K562 (cell line): ENCODE data around the gene CRYBA4. TPM values are rescaled to one million over a fixed set of nuclear protein-coding genes. Genes with fewer than 3 reads are reported as not detected.

Source experiments
- ATAC-seq: fragments of 200-7000 bp; cut with Tn5 transposase; 3 replicates; pipeline ENCODE4 v1.9.1; 2020; ENCODE audit warnings: moderate library complexity
- BruUV-seq: library from RNA; stranded (reverse); fragments of 400-500 nt; replicated peaks from 2 replicates; lab custom pipeline; 2021; lab: Mats Ljungman, UMichigan
- CTCF ChIA-PET: fragments of 300-600 bp; formaldehyde crosslinking; extraction: SDS; loops from one replicate; lab custom pipeline; 2021; ENCODE audit warnings: low intra/inter-chr PET ratio; lab: Yijun Ruan, JAX
- POLR2A ChIA-PET: fragments of 300-600, 350-650 bp; sonication (Branson Sonifier 250); formaldehyde crosslinking; extraction: SDS; loops from one replicate; lab custom pipeline; 2021; ENCODE audit warnings: antibody characterized with exemption, inconsistent platforms; lab: Yijun Ruan, JAX
- DNase-seq, 4 experiments: peaks; one replicate each; pipeline versions ENCODE4 v3.0.0 to v3.0.0-alpha.2; 2011 to 2018; ENCODE audit warnings: low spot score in 3 of 4, mixed read lengths in 3 of 4; ENCODE audit errors: extremely low read depth in 1 of 4
- FAIRE-seq: peaks from 2 replicates; lab custom pipeline; 2011; peaks lifted over from hg19 to GRCh38; lab: Jason Lieb, UNC
- H2AFZ ChIP-seq: 2 replicates; pipeline ENCODE4 v1.6.0; 2011; ENCODE audit warnings: low read depth, low read length, control low read depth, inconsistent platforms
- H3K27ac ChIP-seq: fragments of 200-600 bp; 3 replicates; pipeline ENCODE4 v1.8.0; 2011; ENCODE audit warnings: low read depth, mild to moderate bottlenecking, control low read depth, inconsistent platforms, low read length, moderate library complexity, mixed read lengths; ENCODE audit errors: extremely low read depth
- H3K27me3 ChIP-seq, 2 experiments: fragments of 300-600 bp in 1 of 2; 2 replicates in 1 of 2; 3 replicates in 1 of 2; pipeline versions ENCODE4 v1.6.0 to v1.8.0; 2011; ENCODE audit warnings: inconsistent platforms in 2 of 2, low read length in 2 of 2, mild to moderate bottlenecking in 1 of 2, mixed read lengths in 1 of 2, moderate library complexity in 1 of 2; ENCODE audit not compliant: control insufficient read depth in 2 of 2, insufficient read depth in 2 of 2
- H3K36me3 ChIP-seq: fragments of 300-600 bp; 3 replicates; pipeline ENCODE4 v1.8.0; 2011; ENCODE audit warnings: mild to moderate bottlenecking, low read length, inconsistent platforms; ENCODE audit not compliant: control insufficient read depth, insufficient read depth
- H3K4me1 ChIP-seq, 2 experiments: fragments of 200-600 bp in 1 of 2; replicated peaks in 1 of 2; 2 replicates in 1 of 2; 3 replicates in 1 of 2; pipeline versions ENCODE4 v1.5.1 to v1.8.0; 2011; ENCODE audit warnings: inconsistent platforms in 2 of 2, low read length in 2 of 2, mild to moderate bottlenecking in 1 of 2, mixed read lengths in 1 of 2, moderate library complexity in 1 of 2; ENCODE audit not compliant: control insufficient read depth in 2 of 2, insufficient read depth in 2 of 2
- H3K4me2 ChIP-seq: 2 replicates; pipeline ENCODE4 v1.6.1; 2011; ENCODE audit warnings: low read length, control low read depth, inconsistent platforms, mixed read lengths; ENCODE audit not compliant: insufficient read depth
- H3K4me3 ChIP-seq: fragments of 200-600 bp; sonication (generic), shearing (Covaris generic); 2 replicates; pipeline ENCODE4 v1.5.1; 2016; ENCODE audit warnings: control low read depth, inconsistent platforms
- H3K79me2 ChIP-seq: fragments of 200-600 bp; 3 replicates; pipeline ENCODE4 v1.8.0; 2011; ENCODE audit warnings: low read length, inconsistent platforms; ENCODE audit not compliant: control insufficient read depth, insufficient read depth
- H3K9ac ChIP-seq, 2 experiments: 2 replicates each; pipeline versions ENCODE4 v1.6.0 to v1.6.1; 2011; ENCODE audit warnings: low read depth in 2 of 2, low read length in 2 of 2, control low read depth in 1 of 2, inconsistent platforms in 1 of 2, mild to moderate bottlenecking in 1 of 2, mixed read lengths in 1 of 2; ENCODE audit not compliant: insufficient read depth in 1 of 2
- H3K9me1 ChIP-seq: one replicate; pipeline ENCODE4 v1.6.0; 2011; ENCODE audit warnings: inconsistent platforms, mild to moderate bottlenecking, low read length, moderate library complexity; ENCODE audit not compliant: control insufficient read depth, insufficient read depth
- H3K9me3 ChIP-seq: replicated peaks from 2 replicates; pipeline ENCODE4 v1.5.1; 2011; ENCODE audit warnings: low read depth, low read length, inconsistent platforms; ENCODE audit not compliant: control insufficient read depth, insufficient read depth
- H4K20me1 ChIP-seq: replicated peaks from 2 replicates; pipeline ENCODE4 v1.6.1; 2011; ENCODE audit warnings: low read length, inconsistent platforms, mixed read lengths; ENCODE audit not compliant: control insufficient read depth, insufficient read depth
- JUND ChIP-seq, 2 experiments: IDR thresholded peaks; 2 replicates in 1 of 2; 3 replicates in 1 of 2; pipeline ENCODE4 v1.6.1; 2011; ENCODE audit warnings: borderline replicate concordance in 2 of 2, low read depth in 2 of 2, low read length in 2 of 2, improper control_type of control experiment in 1 of 2, missing biosample characterization in 1 of 2, missing genetic modification characterization in 1 of 2, missing genetic modification reagents in 1 of 2
- NKRF ChIP-seq: fragments of 450-650 bp; IDR thresholded peaks from 2 replicates; pipeline ENCODE4 v1.6.1; 2016; ENCODE audit warnings: borderline replicate concordance
- WGBS: fragments of 100-300 bp; shearing (Covaris generic); methylation state at CpG from one replicate; pipeline ENCODE4 v1.1.6; 2016; ENCODE audit warnings: low coverage, mixed read lengths; ENCODE audit not compliant: insufficient coverage; ENCODE audit errors: missing lambda C conversion rate; 5-methylcytosine and 5-hydroxymethylcytosine counted together
- in situ Hi-C: fragments of 300-500 bp; cut with MboI; formaldehyde crosslinking; loops from 4 replicates; pipeline ENCODE4 v1.15.0; 2018; ENCODE audit warnings: inconsistent platforms, mixed read lengths
- intact Hi-C: fragments of 100-400 bp; cut with micrococcal nuclease; formaldehyde crosslinking; loops from 2 replicates; pipeline ENCODE4 v1.14.2; 2022
- polyA plus RNA-seq, 8 experiments: library from polyadenylated mRNA; depleted of rRNA in 4 of 8; stranded (reverse) in 5 of 8; unstranded in 3 of 8; fragments of >200 nt; fragmentation: Nextera tagmentation in 2 of 8; fragmentation: Illumina TruSeq in 1 of 8; extraction: Ambion mirVana in 2 of 8; extraction: Trizol in 1 of 8; gene quantifications; 2 replicates each; pipeline versions ENCODE4 v1.2.1 to v1.2.3, GENCODE V29; 2011 to 2014; ENCODE audit warnings: inconsistent platforms in 1 of 8, missing spikeins in 1 of 8
- total RNA-seq, 7 experiments: library from RNA; depleted of rRNA in 6 of 7; stranded (reverse); fragments of >200 nt in 6 of 7; fragmentation: Illumina TruSeq in 2 of 7; extraction: Trizol in 2 of 7; gene quantifications; 2 replicates each; pipeline versions ENCODE4 v1.2.1 to v1.2.3, GENCODE V29; 2011 to 2021; ENCODE audit warnings: low replicate concordance in 1 of 7

CRYBA4 gene
- total and polyA plus RNA-seq, 9 of the 15 experiments (the other 6 are each of a cell fraction or from before 2014, with no cell fraction given), result 0.59 to 3.3 (median 1.6) TPM

GRCh38 chr22:26623984-26624383 lies 2.2 kb downstream of the CRYBA4 start:
- no TSS peak for BruUV-seq
- no peak for TF ChIP-seq NKRF
- TF ChIP-seq JUND (IDR thresholded peaks at IDR 0.05; ENCODE audit: borderline replicate concordance, low read depth, low read length), result no peak
- TF ChIP-seq JUND (tag; IDR thresholded peaks at IDR 0.05; ENCODE audit: borderline replicate concordance, low read depth, low read length), result no peak
- Histone ChIP-seq H3K4me1 (peaks cover 17 to 31% of the 10 kb centered on the region in 2 experiments), H3K4me2 (no peak overlapping the region), H3K36me3 (no peaks in the 10 kb centered on the region), H3K9me3 (peaks cover 2% of the 10 kb centered on the region; the same call in 1 of the 2 replicates), H2AFZ (no peak overlapping the region), H4K20me1 (no peaks in the 10 kb centered on the region), H3K27me3 (no peaks in the 10 kb centered on the region), H3K4me3 (no peak overlapping the region), H3K9ac (no peak overlapping the region), H3K27ac (no peak overlapping the region), H3K9me1 (no peaks in the 10 kb centered on the region), H3K79me2 (no peaks in the 10 kb centered on the region)
- FAIRE-seq (no peak), DNase-seq (no peak), ATAC-seq (no peak)
- CTCF ChIA-PET, result no interaction called here
- 70% methylated on average over 1 of the region's 1 CpG for WGBS
- in situ Hi-C loops, result no loop called here
- POLR2A ChIA-PET, result interaction anchor here (1.0 to 1.2 kb wide), 2 partner anchors 17 to 20 kb away, joined by 4 to 5 read pairs; no protein-coding TSS in a partner anchor
- intact Hi-C loops, result no loop called here
